AG20443 (cell line): ENCODE results near the gene PPFIA1.

Source experiments
- DNase-seq: peaks from one replicate; pipeline ENCODE4 v3.0.0; 2012; ENCODE audit warnings: low spot score, mixed read lengths

Gene PPFIA1

DNA sequence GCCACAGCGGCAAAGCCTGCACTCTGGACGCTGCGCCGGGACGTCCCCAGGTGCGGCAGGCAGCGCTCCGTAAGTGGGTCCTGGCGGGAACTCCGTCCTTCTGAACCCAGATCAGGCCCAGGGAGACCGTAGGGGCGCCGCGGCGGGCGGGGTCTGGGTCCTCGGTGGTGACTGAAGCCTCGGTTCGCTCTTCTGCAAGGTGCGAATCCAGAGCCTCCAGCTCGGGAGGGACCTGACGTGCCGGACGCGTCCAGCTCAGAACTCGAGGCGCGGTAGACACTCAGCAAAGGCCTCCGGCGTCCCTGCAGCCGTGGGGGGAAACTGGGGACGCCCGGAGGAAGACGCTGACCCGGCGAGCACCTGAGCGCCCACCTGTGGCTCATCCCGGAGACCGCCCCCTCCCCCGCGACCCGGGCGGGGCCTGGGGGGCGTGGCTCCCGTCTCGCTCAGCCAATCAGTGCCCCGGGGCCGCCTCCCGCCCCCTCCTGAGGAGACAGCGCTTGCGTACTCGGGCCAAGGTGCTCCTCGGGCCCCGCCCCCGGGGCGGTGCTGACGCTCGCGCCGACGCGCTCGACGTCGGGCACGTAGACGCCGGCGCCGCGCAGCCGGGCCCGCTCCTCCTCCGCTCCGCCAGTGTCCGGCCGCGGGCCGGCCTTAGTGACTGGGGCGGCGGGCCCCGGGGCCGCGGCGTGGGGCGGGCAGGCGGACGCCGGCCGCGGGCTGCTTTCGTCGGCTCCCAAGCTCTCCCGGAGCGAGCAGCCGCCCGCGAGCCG is at the start of gene PPFIA1:
PPFIA1 (plus strand) TSS at position 587 of the 773 bp plus-strand sequence. CDS start 1,483 bp downstream, outside the sequence.
- peak; percentile 100 for DNase-seq

DNA sequence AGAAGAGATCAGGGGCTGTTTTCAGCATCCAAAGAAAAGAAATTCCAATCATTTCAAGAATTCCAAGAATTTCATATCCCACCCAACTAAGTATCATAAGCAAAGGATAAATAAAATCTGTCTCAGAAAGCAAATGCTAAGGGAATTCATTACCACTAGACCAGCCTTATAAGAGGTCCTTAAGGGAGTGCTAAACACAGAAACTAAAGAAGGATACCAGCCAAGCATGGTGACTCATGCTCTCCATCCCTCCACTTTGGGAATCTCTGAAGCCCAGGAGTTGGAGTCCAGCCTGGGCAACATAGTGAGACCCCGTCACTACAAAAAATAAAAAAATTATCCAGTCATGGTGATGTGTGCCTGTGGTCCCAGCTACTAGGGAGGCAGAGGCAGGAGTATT is 49.6 kb upstream of the PPFIA1 start:
- DNase-seq = no peak

DNA sequence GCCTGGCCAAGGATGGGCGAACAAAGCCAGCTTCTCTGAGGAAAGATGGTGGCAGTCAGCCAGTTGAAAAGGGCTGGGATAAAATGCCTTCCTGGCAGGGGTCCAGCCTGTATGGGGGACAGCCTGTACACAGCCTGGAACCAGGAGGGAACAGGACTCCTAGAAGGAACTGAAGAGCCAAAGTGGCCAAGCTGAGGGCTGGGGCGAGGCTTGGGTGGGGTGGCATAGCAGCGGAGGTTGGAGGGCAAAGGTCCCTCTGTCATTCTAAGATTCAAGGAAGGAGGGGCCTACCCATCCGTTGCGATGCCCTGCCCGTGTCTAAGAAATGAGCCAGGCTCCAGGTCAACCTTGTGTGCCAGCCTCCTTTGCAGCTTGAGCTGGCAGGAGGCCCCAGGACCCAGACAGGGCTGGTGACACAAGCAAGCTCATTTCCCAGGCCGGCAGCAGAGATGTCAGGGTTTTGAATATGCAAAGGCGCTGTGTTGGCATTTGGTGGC is 44.8 kb upstream of the PPFIA1 start:
- DNase-seq = no peak

DNA sequence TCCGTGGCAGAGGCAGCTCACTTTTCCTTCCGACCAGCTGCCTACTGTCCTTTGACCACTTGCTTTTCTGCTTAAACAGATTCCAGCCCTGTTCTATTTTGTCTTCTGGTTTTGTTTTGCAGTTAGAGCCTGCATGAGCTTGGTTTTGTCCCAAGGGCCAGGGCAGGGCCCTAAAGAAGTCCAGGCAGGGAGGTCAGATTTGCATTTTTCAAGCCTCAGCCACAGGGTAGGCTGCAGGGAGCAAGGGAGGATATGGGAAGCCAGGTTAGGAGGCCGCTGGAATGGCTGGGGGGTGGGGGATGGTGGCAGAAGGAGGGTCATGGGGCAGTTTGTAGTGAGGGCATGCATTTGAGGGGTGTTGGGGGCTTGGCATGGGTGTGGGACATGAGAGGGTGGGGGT is 44.3 kb upstream of the PPFIA1 start:
- no peak for DNase-seq

DNA sequence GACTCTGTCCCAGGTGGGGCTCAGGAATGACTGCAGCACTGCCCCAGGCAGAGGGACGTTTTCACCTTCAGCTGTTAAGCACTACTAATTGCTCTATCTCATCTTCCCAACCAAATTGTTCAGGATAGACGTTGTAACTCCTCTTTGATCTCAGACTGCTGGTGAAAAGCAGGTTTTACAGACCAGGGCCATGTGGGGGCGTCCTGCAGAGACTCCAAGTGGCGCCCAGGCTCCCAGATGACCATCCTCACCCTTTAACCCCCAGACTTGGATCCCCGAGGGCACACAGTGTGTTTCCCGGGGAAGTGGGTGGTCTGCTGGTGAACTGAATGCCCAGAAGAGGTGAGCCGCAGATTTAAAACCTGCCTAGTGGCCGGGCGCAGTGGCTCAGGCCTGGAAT is 43.5 kb upstream of the PPFIA1 start:
- peak; percentile 48 for DNase-seq

DNA sequence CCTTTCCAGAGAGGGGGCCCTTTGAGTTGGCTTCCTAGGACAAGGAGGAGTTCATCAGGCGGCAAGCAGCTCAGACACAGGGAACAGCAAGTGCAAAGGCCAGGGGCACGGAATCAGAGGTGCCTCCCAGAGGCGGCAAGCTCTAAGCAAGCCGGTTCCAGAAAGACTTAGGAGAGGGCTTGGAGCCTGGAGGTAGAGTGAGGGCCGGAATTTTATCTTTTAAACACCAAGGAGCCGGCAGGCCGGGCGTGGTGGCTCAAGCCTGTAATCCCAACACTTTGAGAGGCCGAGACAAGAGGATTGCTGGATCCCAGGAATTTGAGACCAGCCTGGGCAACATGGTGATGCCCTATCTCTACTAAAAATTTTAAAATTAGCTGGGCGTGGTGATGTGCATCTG is 40.8 kb upstream of the PPFIA1 start:
- DNase-seq = no peak

DNA sequence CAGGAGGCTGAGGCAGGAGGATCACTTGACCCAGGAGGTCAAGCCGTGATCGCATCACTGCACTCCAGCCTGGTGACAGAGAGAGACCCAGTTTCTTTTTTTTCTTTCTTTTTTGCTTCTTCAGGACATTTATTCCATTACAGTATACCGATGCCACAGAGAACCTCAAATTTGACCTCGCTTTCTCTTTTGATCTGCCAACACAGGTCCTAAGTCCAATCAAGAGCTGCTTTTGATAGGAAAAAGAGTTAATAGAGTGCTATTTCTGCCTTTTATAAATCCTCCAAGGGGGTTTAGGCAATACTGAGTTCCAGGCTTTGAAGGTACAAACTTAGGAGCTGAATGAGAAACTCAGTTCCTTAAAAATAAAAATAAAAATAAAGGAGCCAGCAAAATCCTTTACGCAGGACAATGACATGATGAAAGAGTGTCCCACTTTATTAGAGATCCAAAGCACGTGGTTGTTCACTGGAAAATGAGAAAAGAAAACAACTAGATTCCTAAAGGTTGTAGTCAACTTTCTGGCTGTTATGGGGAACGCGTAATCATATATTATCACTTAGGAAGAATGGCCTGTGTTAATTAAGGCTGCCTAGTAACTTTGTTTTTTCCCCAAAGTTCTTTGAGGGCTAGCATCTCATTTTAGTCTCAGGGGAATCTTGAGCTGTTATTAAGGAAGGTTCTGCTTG is 40.2 kb upstream of the PPFIA1 start:
- DNase-seq = no peak

DNA sequence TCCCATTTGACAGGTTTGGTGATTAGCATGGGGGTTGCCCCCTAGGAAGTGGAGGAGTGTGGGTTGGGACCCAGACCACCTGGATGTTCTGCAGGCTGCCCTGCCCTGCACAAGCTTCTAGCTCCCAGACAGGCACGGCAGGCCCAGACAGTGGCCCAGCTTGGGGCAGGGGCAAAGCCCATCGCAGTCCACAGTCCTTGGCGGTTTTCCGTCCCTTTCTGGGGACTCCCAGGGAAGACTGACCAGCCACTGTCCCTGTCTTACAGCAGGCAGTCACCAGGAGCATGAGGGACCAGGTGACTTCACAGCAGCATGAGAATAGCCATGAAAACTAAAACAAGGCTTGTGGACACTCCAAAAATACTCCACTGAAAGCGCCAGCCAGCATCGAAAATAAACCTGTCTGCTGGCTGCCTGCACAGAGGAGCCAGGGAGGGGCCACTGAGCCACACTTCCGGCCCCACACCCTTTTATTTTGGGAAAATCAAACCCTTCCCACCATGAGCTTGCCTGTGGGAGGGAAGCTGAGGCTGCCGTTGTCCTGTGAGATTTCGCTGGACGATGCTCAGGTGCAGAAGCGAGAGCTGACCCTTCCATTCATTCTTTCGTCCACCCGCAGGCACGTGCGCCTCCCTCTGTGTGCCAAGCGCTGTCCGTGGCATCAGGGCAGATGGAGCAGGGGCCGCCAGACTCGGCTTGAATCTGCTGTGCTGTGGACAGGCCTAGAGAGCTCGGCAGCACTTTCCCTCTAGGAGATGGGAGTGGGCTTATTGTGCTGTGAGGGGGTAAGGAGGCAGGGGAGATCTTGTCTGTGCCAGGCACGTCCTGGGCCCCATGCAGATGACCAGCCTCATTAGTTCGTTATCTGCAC is 39.4 kb upstream of the PPFIA1 start:
- DNase-seq = no peak

DNA sequence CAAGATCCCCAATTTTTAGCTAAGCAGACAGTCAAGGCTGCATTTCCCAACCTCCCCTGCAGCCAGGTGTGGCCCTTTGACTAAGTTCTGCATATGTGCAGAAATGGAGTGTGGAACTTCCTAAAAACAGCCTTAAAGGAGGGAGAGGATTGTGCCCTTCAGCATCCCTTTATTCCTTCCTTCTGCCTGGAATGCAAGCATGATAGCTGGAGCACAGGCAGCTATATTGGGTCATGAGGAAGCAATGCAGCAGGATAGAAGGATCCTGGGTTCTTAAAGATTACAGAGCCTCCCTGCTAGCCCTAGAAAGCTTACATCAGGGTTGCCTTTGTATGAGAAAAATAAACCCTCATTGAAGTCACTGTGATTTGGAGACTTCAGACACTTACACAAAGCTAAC is 37.5 kb upstream of the PPFIA1 start:
- no peak for DNase-seq

DNA sequence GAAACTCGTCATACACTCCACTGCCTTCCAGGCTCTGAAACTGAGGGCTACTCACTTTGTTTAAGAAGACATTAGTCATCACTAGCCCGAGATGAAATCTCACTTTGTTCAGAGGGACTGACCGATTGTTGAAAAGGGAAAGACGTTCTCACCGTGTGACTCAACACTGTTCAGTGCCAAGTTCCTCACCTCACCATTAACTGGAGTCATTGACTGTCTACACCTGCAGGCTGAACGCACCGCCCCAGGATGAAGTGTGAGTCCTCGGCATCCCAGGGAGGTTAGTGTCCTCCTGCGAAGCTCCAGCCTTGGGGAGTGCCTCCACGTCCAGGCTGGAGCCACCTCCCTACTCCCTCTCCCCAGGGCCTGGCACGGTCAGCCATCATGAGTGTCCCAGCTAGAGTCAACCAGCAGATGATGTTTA is 37.0 kb upstream of the PPFIA1 start:
- peak; percentile 65 for DNase-seq

DNA sequence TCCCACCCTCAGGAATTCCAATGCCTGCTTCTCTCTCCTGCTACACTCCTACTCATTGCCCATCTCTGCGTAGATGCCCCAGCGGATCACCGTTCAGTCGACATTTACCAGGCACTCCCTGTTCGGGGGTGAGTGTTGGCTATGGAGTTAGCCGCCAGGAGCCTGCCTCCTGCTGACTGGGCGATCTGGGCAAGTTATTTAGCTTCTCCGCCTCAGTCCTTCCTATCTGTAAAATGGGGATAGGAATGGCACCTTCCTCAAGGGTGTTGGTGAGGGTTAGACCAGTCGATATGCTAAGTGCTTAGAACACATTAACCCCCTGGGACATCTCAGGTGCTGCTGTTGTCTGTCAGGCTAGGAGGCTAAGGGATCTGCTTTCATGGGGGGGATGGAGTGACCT is 36.5 kb upstream of the PPFIA1 start:
- no peak for DNase-seq

DNA sequence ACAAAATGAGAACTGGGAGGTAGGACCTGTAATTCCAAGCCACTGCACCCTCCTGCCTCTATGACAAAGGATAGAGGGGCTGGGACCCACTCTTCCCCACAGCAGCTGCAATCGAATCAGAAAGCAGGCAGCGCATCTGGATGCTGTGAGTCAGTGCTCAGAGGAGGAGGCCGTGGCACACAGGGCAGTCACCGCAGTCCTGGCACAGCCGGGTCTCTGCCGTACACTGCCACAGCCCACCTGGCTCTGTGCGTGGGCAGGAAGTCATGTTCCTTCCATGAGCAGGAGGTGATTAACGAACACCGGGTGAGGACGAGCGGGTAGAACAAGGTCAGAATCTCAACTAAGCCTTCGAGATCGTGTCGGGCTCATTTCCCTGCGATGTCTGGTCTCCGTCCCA is 30.2 kb upstream of the PPFIA1 start:
- DNase-seq = no peak

DNA sequence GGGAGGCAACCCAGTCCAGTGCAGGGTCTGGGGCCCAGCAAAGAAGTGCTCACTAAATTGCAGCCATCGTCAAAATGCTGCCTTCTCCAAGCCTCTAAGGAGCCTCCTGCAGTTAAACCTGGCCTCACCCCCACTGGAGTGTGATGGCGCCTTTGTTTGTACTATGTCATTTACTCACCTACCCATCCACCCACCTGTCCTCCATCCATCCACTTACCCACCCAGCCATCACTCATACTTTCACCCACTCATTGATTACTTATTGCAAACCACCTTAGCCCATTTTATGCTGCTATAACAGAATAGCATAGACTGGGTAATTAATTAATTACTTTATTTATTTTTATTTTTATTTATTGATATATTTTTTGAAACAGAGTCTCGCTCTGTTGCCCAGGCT is 28.8 kb upstream of the PPFIA1 start:
- no peak for DNase-seq

DNA sequence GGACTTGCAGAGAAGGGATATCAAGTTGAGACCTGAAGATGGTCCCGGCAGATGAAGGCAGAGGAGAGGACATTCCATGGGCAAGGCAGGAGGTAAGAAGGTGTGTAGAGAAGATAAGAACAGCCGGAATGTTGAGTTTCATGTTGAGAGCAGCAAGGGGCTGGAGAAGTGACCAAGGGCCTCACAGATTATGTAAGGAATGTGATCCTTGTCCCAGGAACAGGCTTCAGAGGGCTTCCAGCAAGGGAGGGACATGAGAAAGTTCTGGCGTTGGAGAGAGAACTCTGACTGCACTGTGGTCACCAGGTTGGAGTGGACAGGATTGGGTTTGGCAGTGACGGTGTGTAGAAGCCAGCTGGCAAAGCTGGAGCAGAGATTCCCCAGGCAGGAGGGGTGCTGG is 27.6 kb upstream of the PPFIA1 start:
- DNase-seq = no peak

DNA sequence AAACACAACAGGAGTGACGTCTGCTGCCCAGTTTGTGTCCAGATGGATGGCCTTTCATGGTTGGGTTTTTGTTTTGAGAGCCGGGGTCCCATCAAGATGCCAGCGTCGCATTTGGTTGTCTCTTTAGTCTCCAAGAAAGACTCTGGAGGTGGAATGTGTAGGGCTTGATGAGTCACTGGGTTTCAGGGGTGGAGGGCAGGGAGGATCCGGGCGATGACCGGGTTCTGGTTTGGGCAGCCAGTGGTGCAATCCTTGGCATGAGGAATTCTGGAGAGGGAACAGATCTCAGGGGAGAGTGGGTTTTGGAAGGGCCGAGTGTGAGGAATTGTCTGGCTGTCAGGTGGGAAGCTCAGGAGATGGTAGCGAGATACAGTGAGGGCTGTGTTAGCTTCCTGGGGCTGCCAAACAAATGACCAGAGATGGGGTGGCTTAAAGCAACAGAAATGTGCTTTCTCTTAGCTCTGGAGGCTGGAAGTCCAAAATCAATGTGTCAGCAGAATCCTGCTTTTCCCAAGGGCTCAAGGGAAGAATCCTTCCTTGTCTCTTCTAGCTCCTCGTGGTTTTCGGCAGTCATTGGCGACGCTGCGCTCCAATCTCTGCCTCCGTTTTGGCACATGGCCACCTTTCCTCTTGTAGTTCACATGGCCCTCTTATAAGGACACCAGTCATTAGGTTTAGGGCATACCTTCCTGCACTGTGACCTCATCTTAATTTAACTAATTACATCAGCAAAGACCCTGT is 26.4 kb upstream of the PPFIA1 start:
- peak; percentile 73 for DNase-seq

DNA sequence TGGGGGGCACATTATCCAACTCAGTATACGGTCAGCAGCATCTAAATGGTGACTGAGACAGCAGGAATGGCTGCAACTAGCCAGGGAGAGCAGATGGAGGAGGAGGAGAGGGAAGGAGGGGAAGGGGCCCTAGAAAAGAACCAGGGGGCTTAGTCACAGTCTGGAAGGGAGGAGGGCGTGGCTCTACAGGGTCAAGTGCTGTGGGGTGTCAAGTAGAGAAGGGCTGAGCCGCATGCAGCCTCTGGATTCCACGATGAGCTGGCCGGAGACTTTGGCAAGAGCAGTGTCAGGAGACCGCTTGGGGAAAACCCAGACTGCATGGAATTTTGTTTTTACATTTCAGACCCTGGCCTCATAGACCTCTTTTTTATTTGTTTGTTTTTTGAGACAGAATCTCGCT is 25.8 kb upstream of the PPFIA1 start:
- peak; percentile 84 for DNase-seq

DNA sequence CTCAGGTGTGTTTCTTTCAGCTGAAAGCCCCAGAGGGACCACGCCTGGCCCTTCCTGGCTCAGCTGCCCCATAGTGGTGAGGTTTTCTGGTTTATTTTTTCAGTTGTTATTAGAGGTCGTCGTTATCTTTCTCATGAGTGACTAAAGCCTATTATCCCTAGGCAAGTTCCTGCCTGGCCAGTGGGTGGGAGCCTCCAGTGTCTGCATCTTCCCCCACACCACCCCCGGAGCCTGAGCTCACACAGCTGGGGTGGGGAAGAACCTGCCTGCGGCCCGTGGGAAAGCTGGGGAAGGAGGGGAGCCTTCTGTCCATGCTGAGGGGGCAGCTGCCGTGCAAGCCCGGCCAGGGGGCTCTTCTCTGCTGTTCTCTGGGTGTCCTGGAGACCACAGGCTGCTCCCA is 24.3 kb upstream of the PPFIA1 start:
- DNase-seq = no peak

DNA sequence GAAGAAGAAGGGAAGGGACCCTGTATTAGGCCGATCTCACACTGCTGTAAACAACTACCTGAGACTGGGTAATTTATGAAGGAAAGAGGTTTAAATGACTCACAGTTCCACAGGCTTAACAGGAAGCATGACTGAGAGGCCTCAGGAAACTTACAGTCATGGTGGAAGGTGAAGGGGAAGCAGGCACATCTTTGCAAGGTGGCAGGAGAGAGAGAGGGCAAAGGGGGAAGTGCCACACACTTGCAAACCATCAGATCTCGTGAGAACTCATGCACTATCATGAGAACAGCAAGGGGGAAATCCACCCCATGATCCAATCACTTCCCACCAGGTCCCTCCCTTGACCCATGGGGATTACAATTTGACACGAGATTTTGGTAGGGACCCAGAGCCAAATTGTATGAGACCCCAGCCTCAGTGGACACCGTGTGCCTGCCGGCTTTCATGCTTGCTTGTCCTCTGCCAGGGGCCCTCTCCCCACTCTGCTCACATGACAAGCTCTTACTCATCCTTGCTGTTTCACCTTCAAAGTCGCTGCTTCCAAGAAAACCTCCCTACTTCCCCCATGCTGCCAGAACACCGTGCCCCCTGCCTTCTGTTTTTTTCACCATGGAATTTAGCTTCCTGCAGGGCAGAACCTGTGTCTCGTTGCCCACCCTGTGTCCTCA is 23.3 kb upstream of the PPFIA1 start:
- no peak for DNase-seq

DNA sequence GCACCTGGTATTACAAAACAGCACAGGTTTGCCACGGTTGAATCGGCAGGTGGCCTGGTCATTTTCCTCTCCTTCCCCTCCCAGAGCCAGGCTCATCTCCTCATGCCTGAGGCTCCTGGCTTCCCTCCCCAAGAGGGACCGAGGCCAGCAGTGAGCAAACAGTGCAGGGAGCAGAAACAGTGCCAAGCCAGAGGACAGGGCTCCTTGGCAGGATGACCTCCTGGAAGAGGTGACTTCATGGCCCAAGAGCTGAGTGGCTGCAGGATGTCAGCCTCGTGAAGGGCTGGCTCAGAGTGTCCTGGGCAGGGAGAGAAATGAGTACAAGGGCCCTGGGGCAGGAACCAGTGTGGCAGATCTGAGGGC is 22.8 kb upstream of the PPFIA1 start:
- DNase-seq = peak; percentile 51

DNA sequence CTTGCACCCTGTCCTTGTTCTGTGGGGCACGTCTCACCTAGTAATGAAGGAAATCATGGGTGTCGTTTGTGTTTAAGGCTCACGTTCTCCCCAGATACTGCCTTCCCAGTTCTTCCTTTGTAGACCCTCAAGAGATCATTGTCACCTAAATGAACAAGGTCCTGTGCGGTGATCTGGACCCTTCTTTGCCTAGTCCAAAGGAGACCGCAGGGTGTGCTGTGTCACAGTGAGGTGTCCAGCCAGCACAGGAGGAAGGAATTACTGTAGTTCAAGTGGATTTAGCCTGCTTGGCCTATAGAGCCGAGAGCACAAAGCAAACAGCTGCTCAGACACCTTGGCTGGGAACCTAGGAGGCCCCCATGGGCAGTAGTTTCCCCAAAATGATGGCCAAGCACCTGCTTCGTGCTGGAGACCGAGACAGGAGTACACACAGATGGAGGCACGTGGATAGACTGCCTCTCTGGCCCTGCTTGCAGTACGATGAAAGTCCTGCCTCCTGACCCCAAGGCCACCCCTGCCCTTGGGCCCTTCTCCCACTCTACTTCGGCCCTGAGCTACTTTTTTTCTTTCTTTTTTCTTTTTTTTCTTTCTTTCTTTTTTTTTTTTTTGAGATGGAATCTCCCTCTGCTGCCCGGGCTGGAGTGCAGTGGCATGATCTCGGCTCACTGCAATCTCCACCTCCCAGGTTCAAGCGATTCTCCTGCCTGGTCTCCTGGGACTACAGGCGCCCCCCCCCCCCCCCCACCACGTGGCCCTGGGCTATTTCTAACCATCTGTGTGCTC is 19.4 kb upstream of the PPFIA1 start:
- peak; percentile 9 for DNase-seq
